Erythroblast (primary cell): ENCODE measurements around the gene CRYL1.

ENCODE experiments used
- GATA1 ChIP-seq: IDR thresholded peaks from 2 replicates; pipeline ENCODE4 v1.6.1; 2011; ENCODE audit warnings: low read depth, mild to moderate bottlenecking, control low read depth, low read length, moderate library complexity
- POLR2A ChIP-seq: IDR thresholded peaks from 2 replicates; pipeline ENCODE4 v1.6.1; 2011; ENCODE audit warnings: mild to moderate bottlenecking, low read length

- TF ChIP-seq POLR2A (no peak), GATA1 (no peak)
These were observed 117.9 kb downstream of the CRYL1 start for GRCh38 chr13:20407759-20408158.
